GM21576 (cell line): ENCODE results near the gene PDS5B.
"Not testable (repeated sequence)": the region's sequence is repeated elsewhere in the genome, so short reads cannot be mapped to it uniquely, and the experiment has no call there.

Experiments used
- ATAC-seq: cut with Tn5 transposase; IDR thresholded peaks from one replicate; pipeline ENCODE4 v1.9.1; 2021; ENCODE audit warnings: mild to moderate bottlenecking, moderate library complexity; ENCODE audit not compliant: unreplicated experiment

Gene PDS5B

DNA sequence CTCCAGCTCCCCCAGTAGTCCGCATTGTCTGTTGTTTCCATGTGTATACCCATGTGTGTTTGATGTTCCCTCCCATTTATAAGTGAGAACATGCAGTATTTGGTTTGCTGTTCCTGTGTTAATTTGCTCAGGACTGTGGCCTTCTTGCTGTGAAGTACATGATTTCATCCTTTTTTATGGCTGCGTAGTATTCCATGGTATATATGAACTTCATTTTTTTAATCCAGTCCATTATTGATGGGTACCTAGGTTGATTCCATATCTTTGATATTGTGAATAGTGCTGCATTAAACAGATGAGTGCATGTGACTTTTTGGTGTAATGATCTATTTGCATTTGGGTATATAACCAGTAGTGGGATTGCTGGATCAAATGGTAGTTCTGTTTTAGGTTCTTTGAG, 175.2 kb downstream of the PDS5B start:
- ATAC-seq: no peak

GRCh38 chr13:32779119-32779518, 192.9 kb downstream of the PDS5B start:
- ATAC-seq: no peak

DNA sequence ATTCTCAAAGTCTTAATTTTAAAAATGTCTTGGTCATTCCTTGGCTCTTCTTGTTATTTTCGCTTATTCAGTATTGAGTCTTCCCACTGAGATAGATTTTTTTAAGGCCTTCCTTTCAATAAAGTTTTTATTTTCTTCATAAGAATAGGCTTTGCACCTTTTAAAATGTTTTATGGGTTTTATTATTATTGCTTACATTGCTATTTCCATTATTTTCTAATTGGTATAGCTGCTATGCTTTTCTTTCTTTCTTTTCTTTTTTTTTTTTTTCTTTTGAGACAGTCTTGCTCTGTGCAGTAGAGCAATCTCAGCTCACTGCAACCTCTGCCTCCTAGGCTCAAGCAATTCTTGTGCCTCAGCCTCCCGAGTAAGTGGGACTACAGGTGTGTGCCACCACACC, 195.7 kb downstream of the PDS5B start:
- no peak for ATAC-seq

- ATAC-seq: no peak
Observed at GRCh38 chr13:32783067-32783466, 196.8 kb downstream of the PDS5B start.

- no peak for ATAC-seq
Observed at GRCh38 chr13:32790731-32791130, 204.5 kb downstream of the PDS5B start.

DNA sequence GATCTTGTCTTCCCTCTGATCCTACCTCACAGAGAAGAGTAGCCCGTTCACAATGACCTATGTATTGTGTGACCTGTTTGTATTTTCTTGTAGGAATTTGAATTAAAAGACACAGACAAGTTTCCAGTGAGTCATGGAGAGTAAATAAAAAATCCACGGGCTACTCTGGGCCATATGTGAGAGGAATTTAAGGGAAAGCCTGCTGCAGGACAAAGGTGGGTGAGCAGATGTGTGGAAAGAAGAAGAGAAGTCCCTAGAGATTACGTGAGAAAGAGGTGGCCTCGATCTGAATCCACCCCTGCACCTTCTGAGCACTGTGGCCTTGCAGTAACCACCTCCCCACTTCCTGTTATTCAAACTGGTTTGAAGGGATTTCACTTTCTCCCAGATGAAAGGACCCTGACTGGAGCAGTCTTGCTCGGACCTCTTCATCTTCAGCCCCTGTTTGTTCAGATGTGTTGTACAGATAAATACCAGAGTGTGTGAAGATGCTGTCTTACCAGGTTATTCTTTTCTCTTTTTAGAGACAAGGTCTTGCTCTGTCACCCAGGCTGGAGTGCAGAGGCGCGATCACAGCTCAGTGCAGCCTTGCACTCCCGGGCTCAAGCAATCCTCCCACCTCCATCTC, 205.4 kb downstream of the PDS5B start:
- ATAC-seq: peak; percentile 84

DNA sequence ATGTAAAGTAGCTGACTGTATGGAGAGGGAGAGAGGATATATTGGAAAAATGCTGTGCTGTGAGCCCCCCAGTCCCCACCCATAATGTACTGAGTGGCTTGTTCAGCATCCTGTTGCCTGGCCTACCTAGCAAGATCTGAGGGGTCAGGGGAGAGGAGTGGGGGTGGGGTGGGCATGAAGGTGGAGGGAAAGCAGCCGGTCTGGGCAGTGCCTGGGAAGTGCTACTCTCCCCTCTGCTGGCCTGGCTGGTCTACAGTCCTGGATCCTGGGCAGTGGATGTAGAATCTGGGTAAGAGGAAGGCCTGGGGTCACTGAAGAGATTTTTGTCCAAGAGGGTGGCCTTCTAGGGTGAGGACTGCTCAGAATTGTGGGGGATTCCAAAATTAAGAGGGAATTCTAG, 210.5 kb downstream of the PDS5B start:
- no peak for ATAC-seq

DNA sequence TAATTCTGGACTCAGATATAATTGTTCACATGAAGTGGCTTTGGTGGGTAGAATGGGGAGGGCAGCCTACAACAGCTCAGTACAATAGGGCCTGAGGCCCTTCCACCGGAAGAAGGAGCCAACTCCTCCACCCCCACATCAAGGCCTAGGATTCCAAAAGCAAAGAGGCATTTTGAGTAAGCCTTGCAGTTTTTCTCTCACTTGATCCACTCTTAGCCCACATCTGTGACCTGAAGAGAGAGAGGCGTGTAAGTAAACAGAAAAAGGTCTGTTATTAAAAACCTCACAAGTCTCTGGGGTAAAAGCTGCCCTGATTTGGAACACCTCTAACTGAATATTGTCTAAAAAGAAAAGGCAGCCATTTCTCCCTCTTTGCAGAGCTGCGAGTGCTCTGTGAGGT, 215.9 kb downstream of the PDS5B start:
- no peak for ATAC-seq

DNA sequence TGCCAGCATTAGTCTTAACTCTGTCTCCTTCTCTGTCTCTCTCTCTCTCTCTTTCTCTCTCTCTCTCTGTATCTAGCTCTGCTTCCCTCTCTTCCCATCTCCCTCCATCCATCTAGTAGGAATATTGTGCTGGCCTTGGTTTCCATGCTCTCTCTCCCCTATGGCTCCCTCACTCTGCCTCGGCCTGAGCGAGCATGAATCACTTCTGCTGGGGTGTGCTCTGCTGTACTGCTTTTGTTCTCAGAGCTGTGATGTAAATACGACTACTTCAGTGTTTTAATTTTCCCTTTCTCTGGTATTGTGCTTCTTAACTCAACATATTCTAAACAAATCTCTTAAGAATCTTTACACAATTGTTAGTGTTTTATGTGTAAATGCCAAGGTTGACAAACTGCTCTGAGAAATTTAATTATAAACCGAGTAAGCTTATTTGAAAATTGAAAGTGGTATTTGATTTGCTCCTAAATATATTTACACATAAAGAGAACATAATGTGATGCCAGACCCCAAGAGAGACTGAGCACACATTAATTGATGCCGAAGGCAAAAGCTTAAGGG, 218.5 kb downstream of the PDS5B start:
- no peak for ATAC-seq

DNA sequence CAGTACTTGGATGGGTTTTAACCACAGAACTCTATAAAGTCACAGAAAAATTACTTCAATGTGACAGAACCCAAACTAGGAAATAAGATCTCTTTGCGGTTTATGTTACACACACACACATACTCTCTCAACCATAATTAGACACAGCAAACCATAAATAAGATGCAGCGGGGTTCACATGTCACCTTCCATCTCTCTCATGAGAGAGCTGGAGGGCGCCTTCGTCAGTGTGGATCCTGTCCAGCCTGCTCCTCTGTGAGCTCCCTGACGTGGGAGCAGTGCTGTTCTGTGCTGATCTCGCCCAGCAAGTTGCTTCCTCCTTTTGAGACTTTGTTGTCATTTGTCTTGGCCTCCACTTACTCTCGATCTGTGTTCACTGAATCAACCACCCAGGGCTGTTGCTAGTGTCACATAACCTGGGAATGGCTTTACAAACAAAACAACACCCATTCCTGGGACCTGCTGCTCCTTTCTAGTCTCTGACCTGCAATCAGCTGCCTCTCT, 225.1 kb downstream of the PDS5B start:
- ATAC-seq: peak; percentile 86

DNA sequence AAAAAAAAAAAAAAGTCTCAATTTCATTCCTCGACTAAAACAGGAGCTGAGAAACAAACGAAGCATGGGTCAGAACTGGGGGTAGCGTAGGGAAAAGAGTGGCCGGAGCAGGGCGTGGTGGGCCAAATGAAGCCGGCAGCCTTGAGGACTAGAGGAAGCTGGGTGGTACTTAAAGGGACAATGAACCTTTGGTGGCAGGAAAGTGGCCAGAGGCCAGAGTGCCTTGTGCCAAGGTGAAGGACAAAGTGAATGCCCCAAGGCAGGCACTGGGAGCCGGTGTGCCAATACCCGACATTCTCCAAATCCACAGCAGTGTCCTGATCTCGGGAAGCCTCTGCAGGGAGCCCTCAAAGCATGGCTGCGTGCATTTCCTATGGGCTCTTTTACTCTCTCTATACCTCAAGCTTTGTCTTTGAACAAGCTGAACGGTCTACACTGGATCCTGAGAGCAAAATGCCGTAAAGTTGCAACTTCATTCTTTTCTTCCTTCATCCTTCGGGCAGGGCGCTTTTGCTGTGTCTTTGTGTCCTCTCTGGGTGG, 235.0 kb downstream of the PDS5B start:
- no peak for ATAC-seq

DNA sequence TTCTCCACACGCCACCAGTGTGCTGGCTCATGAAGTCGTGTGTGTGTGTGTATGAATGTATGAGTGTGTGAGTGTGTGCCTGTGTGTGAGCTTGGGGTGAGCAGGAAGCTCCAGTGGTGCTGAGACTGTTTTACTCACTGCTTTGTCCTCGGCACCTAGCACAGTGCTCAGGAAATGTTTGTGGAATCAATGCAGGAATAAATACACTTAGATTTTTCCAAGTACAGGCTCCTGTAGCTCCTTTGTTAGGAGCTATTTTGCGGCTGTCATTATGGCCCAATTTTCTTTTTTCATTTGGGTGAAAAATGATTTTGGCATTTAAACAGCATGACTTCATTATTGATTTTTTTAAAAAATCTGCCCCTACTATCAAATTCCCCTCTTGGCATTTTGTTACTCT, 236.5 kb downstream of the PDS5B start:
- ATAC-seq: no peak

- ATAC-seq: no peak
Observed at GRCh38 chr13:32823597-32823996, 237.3 kb downstream of the PDS5B start.

DNA sequence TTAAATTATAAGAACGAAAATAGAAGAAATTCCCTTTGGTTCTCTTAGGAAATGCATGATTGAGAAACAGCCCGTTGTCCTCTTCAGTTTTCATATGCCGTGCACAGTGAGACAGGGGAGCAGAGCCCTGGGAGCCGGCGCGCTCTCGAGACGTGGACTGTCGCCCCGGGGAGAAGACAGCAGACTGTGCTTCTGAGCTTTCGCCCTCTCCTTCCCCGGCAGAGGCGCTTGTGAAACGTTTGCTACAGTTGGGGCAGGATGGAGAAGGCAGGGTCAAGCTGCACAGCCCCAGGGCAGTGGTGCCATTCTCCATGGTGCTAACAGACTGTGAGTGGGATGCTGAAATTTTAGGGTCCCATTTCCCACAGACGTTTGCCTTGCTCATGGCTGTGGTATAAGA, 237.8 kb downstream of the PDS5B start:
- no peak for ATAC-seq

DNA sequence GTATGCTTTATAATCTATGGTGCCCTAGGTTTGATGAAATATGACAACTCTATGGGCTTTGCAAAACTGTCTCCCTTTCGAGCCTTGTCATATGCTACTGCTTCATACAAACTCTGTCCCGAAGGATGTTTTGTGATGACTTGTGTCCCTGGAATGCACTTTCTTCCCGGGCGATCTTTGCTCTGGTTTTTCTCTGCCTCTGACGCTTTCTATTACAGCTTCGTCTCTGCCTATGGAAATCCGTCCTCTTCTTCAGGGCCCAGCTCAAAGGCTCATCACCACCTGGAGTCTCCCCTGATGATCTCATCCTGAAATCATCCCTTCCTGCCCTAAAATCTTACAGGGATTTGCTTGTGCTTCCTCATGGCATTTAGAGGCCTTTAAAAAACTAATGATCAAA, 238.4 kb downstream of the PDS5B start:
- ATAC-seq: no peak

DNA sequence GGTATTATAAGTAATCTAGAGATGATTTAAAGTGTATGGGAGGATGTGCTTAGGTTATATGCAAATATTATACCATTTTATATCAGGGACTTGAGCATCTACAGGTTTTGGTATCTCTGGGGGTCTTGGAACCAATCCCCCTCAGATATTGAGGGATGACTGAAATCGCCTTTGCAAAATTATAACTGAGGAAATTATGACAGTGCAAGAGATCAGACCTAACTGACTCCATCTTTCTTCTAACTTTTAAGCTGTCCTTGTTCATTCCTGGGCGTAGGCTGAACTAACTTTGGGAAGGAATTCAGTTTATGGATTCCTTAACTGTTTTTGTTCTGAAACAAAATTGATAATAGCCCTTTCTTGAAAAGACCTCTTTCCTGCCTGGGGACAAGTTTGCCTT, 239.2 kb downstream of the PDS5B start:
- no peak for ATAC-seq

DNA sequence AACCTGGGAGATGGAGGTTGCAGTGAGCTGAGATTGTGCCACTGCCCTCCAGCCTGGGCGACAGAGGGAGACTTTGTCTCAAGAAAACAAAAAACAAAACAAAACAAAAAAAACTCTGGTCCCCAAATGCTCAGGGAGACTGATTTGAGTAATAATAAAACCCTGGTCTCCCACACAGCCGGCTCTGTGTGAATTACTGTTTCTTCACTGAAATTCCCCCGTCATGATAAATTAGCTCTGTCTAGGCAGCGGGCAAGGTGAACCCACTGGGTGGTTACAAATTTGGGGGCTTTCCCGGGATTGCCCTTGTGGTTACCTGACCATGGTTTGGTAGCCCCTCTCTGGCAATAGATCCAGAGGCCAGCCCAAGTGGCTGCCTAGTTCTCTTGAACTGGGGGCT, 240.1 kb downstream of the PDS5B start:
- not testable (repeated sequence) for ATAC-seq
